Right cardiac atrium (tissue), 5 donors: ENCODE measurements around the gene GNG5. TPM values are rescaled to one million over a fixed set of nuclear protein-coding genes. Genes with fewer than 3 reads are reported as not detected.
"Not testable (repeated sequence)": the region's sequence is repeated elsewhere in the genome, so short reads cannot be mapped to it uniquely, and the experiment has no call there.

Experiments used
- ATAC-seq, 2 donors: fragments of 200-7000 bp; cut with Tn5 transposase; one replicate each; pipeline versions ENCODE4 v1.8.0 to v1.9.1; 2020; ENCODE audit warnings: moderate library complexity in 2 of 2, mild to moderate bottlenecking in 1 of 2
- DNase-seq, 3 donors: peaks; one replicate each; pipeline ENCODE4 v3.0.0-alpha.2; 2020
- H3K27ac ChIP-seq: one replicate; pipeline ENCODE4 v1.5.1; 2013; ENCODE audit warnings: mild to moderate bottlenecking, low read length, control low read depth, moderate library complexity
- H3K27me3 ChIP-seq: one replicate; pipeline ENCODE4 v1.6.1; 2013; ENCODE audit not compliant: control insufficient read depth, insufficient read depth
- H3K4me1 ChIP-seq: one replicate; pipeline ENCODE4 v1.6.1; 2013; ENCODE audit warnings: low read length; ENCODE audit not compliant: control insufficient read depth, insufficient read depth
- H3K4me3 ChIP-seq: one replicate; pipeline ENCODE4 v1.5.1; 2013; ENCODE audit warnings: low read length, control low read depth
- H3K9me3 ChIP-seq: one replicate; pipeline ENCODE4 v1.6.1; 2013; ENCODE audit warnings: low read length; ENCODE audit not compliant: control insufficient read depth
- WGBS: extraction: QIAGEN DNeasy Blood & Tissue Kit; methylation state at CpG from one replicate; pipeline ENCODE4 v1.1.7; 2013; 5-methylcytosine and 5-hydroxymethylcytosine counted together
- intact Hi-C, 4 donors: fragments of 100-400 bp; cut with DNase I; formaldehyde crosslinking; loops; one replicate each; pipeline versions ENCODE4 v1.11.0 to v1.14.0; 2022 to 2023
- polyA plus RNA-seq: library from polyadenylated mRNA; stranded (reverse); fragments of 200-250 nt; gene quantifications from one replicate; pipeline ENCODE4 v1.2.3, GENCODE V29; 2013
- total RNA-seq, 4 donors: library from RNA; stranded (reverse); fragmentation: NEBNext Ultra II Directional; extraction: Animal tissue kit (Norgen Biotek cat#: 25700); gene quantifications; one replicate each; pipeline ENCODE4 v1.2.1, GENCODE V29; 2021
- donor health status: healthy with polysubstance abuse.
- donor health status: DM: no; HTN: yes; CAD: no.
- donor health status: DM: no; HTN: no; CAD: no.
- donor health status: DM: no; HTN: yes; CAD: no; lungs with severe emphysema.
- donor health status: DM: yes; HTN: yes; CAD: no.

GNG5 gene
- total and polyA plus RNA-seq, 5 donors: 149 to 341 (median 159) TPM

- Histone ChIP-seq H3K4me3 (no peak overlapping the region), H3K27me3 (no peaks in the 10 kb centered on the region), H3K9me3 (no peaks in the 10 kb centered on the region), H3K27ac (no peak overlapping the region), H3K4me1 (no peaks in the 10 kb centered on the region)
- intact Hi-C loops: no loop called here
- ATAC-seq: no peak
- WGBS: 61% methylated on average over 3 of the region's 3 CpGs
- DNase-seq: no peak
Observed at GRCh38 chr1:84488107-84488506, 18.3 kb downstream of the GNG5 start.

GRCh38 chr1:84481317-84481716 lies 25.1 kb downstream of the GNG5 start:
- H3K4me3 ChIP-seq: no peak overlapping the region
- no peak overlapping the region for H3K27ac ChIP-seq
- WGBS: 92% methylated on average over 2 of the region's 2 CpGs
- H3K27me3 ChIP-seq: peaks cover 3% of the 10 kb centered on the region
- no peaks in the 10 kb centered on the region for H3K9me3 ChIP-seq
- intact Hi-C loops: no loop called here
- peaks cover 2% of the 10 kb centered on the region for H3K4me1 ChIP-seq
- no peak for ATAC-seq
- no peak for DNase-seq

GRCh38 chr1:84480650-84481049 lies 25.7 kb downstream of the GNG5 start:
- Histone ChIP-seq H3K9me3 (no peaks in the 10 kb centered on the region), H3K27ac (no peak overlapping the region), H3K4me1 (peaks cover 2% of the 10 kb centered on the region), H3K4me3 (peak overlapping the region; percentile 90), H3K27me3 (peaks cover 3% of the 10 kb centered on the region)
- 84% methylated on average over 4 of the region's 4 CpGs for WGBS
- DNase-seq: no peak
- intact Hi-C loops: no loop called here
- no peak for ATAC-seq

DNA sequence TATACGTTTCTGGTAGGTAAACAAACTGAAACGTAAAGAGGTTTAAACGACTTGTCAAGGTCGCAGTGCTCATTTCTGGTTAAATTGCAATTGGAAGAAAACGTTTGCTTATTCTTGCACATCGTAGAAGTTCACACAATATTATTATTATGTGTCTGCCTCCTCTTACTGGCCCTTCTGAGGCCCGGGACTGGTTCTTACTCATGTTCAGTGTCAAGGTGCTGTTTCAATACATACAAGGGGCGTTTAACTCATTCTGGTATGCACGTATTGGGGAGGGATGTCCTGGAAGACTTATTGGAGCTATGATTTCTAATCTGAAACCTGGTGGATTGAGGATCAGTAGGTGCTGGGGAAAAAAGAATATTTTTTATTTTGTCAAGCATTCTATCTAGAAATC lies 26.4 kb downstream of the GNG5 start:
- DNase-seq: no peak
- WGBS: 4% methylated on average over 9 of the region's 9 CpGs
- intact Hi-C loops: no loop called here
- Histone ChIP-seq H3K4me1 (peaks cover 2% of the 10 kb centered on the region), H3K4me3 (peak overlapping the region; percentile 90), H3K9me3 (no peaks in the 10 kb centered on the region), H3K27me3 (peaks cover 3% of the 10 kb centered on the region), H3K27ac (no peak overlapping the region)
- no peak for ATAC-seq

- intact Hi-C loops: no loop called here
- peak within 1 kb of the TSS; percentile 90 for H3K4me3 ChIP-seq
- peaks cover 3% of the 10 kb centered on the region for H3K27me3 ChIP-seq
- H3K9me3 ChIP-seq: no peaks in the 10 kb centered on the region
- WGBS: 4% methylated on average over 51 of the region's 51 CpGs
- DNase-seq (peak; percentile 73 to 89 (median 85)), ATAC-seq (peak; percentile 96 to 98)
- peaks cover 2% of the 10 kb centered on the region for H3K4me1 ChIP-seq
- H3K27ac ChIP-seq: peak within 1 kb of the TSS; percentile 84
Observed at GRCh38 chr1:84478876-84479868, 27.2 kb downstream of the GNG5 start, which contains the start of gene RPF1. Gene RPF1, plus strand, starts transcription at chr1:84479266. Its CDS starts 16 bp downstream, at chr1:84479282.

DNA sequence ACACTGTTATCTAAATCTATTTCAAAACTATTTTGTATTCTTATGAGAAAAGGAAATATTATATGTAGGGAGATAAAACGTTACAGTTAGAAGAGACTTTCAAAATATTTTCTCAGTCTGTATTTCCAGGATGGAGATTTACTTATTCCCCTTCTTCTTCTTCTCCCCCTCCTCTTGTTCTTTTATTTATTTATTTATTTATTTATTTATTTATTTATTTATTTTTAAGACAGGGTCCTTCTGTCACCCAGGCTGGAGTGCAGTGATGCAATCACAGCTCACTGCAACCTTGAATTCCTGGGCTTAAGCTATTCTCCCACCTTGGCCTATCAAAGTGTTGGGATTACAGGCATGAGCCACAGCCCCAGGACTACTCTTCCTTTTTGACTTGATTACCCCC lies 30.2 kb downstream of the GNG5 start:
- ATAC-seq (no peak), DNase-seq (no peak)
- intact Hi-C loops: no loop called here
- Histone ChIP-seq H3K27ac (no peak overlapping the region), H3K27me3 (peaks cover 3% of the 10 kb centered on the region), H3K9me3 (no peaks in the 10 kb centered on the region), H3K4me1 (peaks cover under 1% of the 10 kb centered on the region), H3K4me3 (no peak overlapping the region)
- WGBS: 32% methylated on average over 1 of the region's 1 CpG

GRCh38 chr1:84467298-84467697 lies 39.1 kb downstream of the GNG5 start:
- H3K9me3 ChIP-seq: no peaks in the 10 kb centered on the region
- no peaks in the 10 kb centered on the region for H3K27me3 ChIP-seq
- DNase-seq: no peak
- H3K4me3 ChIP-seq: no peak overlapping the region
- intact Hi-C loops: no loop called here
- ATAC-seq: no peak
- H3K4me1 ChIP-seq: no peaks in the 10 kb centered on the region
- no peak overlapping the region for H3K27ac ChIP-seq

DNA sequence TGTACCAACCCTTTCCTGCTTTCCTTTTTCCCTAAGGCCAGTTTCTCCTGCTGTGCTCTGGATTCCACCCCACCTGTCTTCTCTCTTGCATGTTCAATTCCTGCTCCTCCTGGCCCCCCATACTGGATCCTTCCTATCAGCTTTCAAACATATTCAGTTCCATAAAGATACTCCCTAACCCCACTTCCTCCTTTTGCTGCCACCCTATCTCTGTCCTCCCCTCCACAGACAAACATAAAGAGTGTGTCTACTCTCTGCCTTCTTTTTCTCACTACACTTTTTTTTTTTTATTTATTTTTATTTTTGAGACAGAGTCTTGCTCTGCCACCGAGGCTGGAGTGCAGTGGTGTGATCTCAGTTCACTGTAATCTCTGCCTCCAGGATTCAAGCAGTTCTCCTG lies 44.3 kb downstream of the GNG5 start:
- no peaks in the 10 kb centered on the region for H3K9me3 ChIP-seq
- no peaks in the 10 kb centered on the region for H3K4me1 ChIP-seq
- intact Hi-C loops: no loop called here
- no peaks in the 10 kb centered on the region for H3K27me3 ChIP-seq
- 66% methylated on average over 1 of the region's 1 CpG for WGBS
- ATAC-seq (no peak), DNase-seq (no peak)
- no peak overlapping the region for H3K27ac ChIP-seq
- H3K4me3 ChIP-seq: no peak overlapping the region

GRCh38 chr1:84452436-84452835 lies 53.9 kb downstream of the GNG5 start:
- Histone ChIP-seq H3K27ac (no peak overlapping the region), H3K9me3 (no peaks in the 10 kb centered on the region), H3K4me1 (no peaks in the 10 kb centered on the region), H3K27me3 (no peaks in the 10 kb centered on the region), H3K4me3 (no peak overlapping the region)
- intact Hi-C loops: loop anchor here in 1 of 4 donors (10.0 kb wide), 1 partner anchor 152 kb away; no protein-coding TSS in a partner anchor
- DNase-seq (no peak), ATAC-seq (no peak)
- WGBS: 60% methylated on average over 3 of the region's 3 CpGs

DNA sequence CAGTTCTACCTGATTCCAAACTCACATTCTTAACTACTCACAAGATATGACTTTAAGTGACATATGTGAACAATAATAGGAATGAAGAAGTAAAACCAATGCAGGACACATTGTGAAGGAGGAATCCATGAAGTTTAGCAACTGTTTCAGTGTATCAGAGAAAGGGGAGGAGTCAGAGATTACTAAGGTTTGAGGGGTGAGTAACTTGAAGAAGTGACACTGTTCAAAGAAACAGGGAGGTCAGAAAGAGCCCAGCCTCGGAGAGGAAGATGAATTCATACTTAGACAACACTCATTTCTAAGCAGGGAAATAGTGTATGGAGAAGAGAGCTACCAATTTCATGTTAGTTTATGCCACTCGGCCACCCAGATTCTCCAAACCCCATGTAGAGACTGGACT lies 55.5 kb downstream of the GNG5 start:
- no peaks in the 10 kb centered on the region for H3K9me3 ChIP-seq
- WGBS: 59% methylated on average over 2 of the region's 2 CpGs
- intact Hi-C loops: loop anchor here in 1 of 4 donors (10.0 kb wide), 1 partner anchor 154 kb away; no protein-coding TSS in a partner anchor
- ATAC-seq (no peak), DNase-seq (no peak)
- no peak overlapping the region for H3K4me3 ChIP-seq
- H3K27ac ChIP-seq: no peak overlapping the region
- H3K4me1 ChIP-seq: no peaks in the 10 kb centered on the region
- no peaks in the 10 kb centered on the region for H3K27me3 ChIP-seq

GRCh38 chr1:84448704-84449103 lies 57.7 kb downstream of the GNG5 start:
- H3K4me3 ChIP-seq, intact Hi-C loops, ATAC-seq, H3K9me3 ChIP-seq, H3K27me3 ChIP-seq, H3K27ac ChIP-seq, H3K4me1 ChIP-seq, DNase-seq: not testable (repeated sequence)
- 96% methylated on average over 3 of the region's 3 CpGs for WGBS
